CD14-positive monocyte (primary cell): Measurements from ENCODE around the gene BICRAL. TPM values are rescaled to one million over a fixed set of nuclear protein-coding genes. Genes with fewer than 3 reads are reported as not detected.

ENCODE experiments used
- DNase-seq, 3 donors: peaks; one replicate each; pipeline ENCODE4 v3.0.0-alpha.2; 2011 to 2022
- H2AFZ ChIP-seq: 2 replicates; pipeline ENCODE4 v1.6.0; 2012; ENCODE audit warnings: mild to moderate bottlenecking, low read depth, low read length, inconsistent platforms; ENCODE audit not compliant: insufficient read depth, poor library complexity, severe bottlenecking
- H3K27ac ChIP-seq, 2 donors: 1 replicate in 1 of 2; 2 replicates in 1 of 2; pipeline ENCODE4 v1.5.1; 2012 to 2013; ENCODE audit warnings: low read length in 2 of 2, control low read depth in 1 of 2, inconsistent platforms in 1 of 2, low read depth in 1 of 2, mild to moderate bottlenecking in 1 of 2
- H3K27me3 ChIP-seq, 2 donors: one replicate each; pipeline versions ENCODE4 v1.6.0 to v1.6.1; 2011 to 2013; ENCODE audit warnings: low read length in 2 of 2; ENCODE audit not compliant: control insufficient read depth in 2 of 2, insufficient read depth in 2 of 2
- H3K36me3 ChIP-seq, 2 donors: replicated peaks in 1 of 2; 1 replicate in 1 of 2; 2 replicates in 1 of 2; pipeline versions ENCODE4 v1.5.1 to v1.6.1; 2012 to 2013; ENCODE audit warnings: low read length in 2 of 2, control low read depth in 1 of 2, inconsistent platforms in 1 of 2, mild to moderate bottlenecking in 1 of 2; ENCODE audit not compliant: insufficient read depth in 2 of 2, control insufficient read depth in 1 of 2
- H3K4me1 ChIP-seq, 2 donors: 1 replicate in 1 of 2; 2 replicates in 1 of 2; pipeline versions ENCODE4 v1.5.1 to v1.6.1; 2012 to 2013; ENCODE audit warnings: low read length in 2 of 2, control low read depth in 1 of 2, inconsistent platforms in 1 of 2, mild to moderate bottlenecking in 1 of 2, moderate library complexity in 1 of 2; ENCODE audit not compliant: insufficient read depth in 2 of 2, control insufficient read depth in 1 of 2
- H3K4me2 ChIP-seq: replicated peaks from 2 replicates; pipeline ENCODE3; 2012; ENCODE audit warnings: low read length, moderate library complexity, mild to moderate bottlenecking; ENCODE audit not compliant: poor library complexity, severe bottlenecking; ENCODE audit errors: extremely low read depth
- H3K4me3 ChIP-seq, 3 experiments: fragments of 200-600 bp in 1 of 3; sonication (generic) in 1 of 3; replicated peaks in 1 of 3; 1 replicate in 2 of 3; 2 replicates in 1 of 3; pipeline ENCODE4 v1.5.1; 2011 to 2013; ENCODE audit warnings: low read length in 3 of 3, mild to moderate bottlenecking in 3 of 3, control low read depth in 2 of 3, low read depth in 2 of 3, inconsistent platforms in 1 of 3, moderate library complexity in 1 of 3
- H3K79me2 ChIP-seq: 2 replicates; pipeline ENCODE4 v1.6.0; 2012; ENCODE audit warnings: mild to moderate bottlenecking, control low read depth, inconsistent platforms, low read length, moderate library complexity; ENCODE audit not compliant: insufficient read depth
- H3K9ac ChIP-seq: 2 replicates; pipeline ENCODE4 v1.6.0; 2017; ENCODE audit warnings: low read length, mild to moderate bottlenecking; ENCODE audit not compliant: insufficient read depth, poor library complexity, severe bottlenecking
- H3K9me3 ChIP-seq, 2 donors: replicated peaks in 1 of 2; 1 replicate in 1 of 2; 2 replicates in 1 of 2; pipeline versions ENCODE4 v1.5.1 to v1.6.1; 2012 to 2013; ENCODE audit warnings: low read length in 2 of 2, control low read depth in 1 of 2; ENCODE audit not compliant: control insufficient read depth in 1 of 2, insufficient read depth in 1 of 2
- H4K20me1 ChIP-seq: 2 replicates; pipeline ENCODE4 v1.6.0; 2012; ENCODE audit warnings: mild to moderate bottlenecking, low read length, control low read depth, moderate library complexity; ENCODE audit not compliant: insufficient read depth
- H3K27ac Mint-ChIP-seq, 7 donors: one replicate each; pipeline ENCODE4 v1.8.0; 2020; ENCODE audit warnings: mild to moderate bottlenecking in 7 of 7, mixed read lengths in 7 of 7, moderate library complexity in 6 of 7, inconsistent platforms in 2 of 7
- H3K27me3 Mint-ChIP-seq, 3 donors: one replicate each; pipeline ENCODE4 v1.8.0; 2021 to 2022; ENCODE audit warnings: low read depth in 3 of 3, mild to moderate bottlenecking in 3 of 3, mixed read lengths in 3 of 3, moderate library complexity in 3 of 3, inconsistent platforms in 1 of 3
- H3K36me3 Mint-ChIP-seq, 2 donors: one replicate each; pipeline ENCODE4 v1.8.0; 2020; ENCODE audit warnings: mixed read lengths in 2 of 2, inconsistent platforms in 1 of 2, mild to moderate bottlenecking in 1 of 2
- H3K4me1 Mint-ChIP-seq: one replicate; pipeline ENCODE4 v1.8.0; 2020; ENCODE audit warnings: mild to moderate bottlenecking, mixed read lengths
- H3K4me3 Mint-ChIP-seq, 2 donors: one replicate each; pipeline ENCODE4 v1.8.0; 2020; ENCODE audit warnings: mild to moderate bottlenecking in 2 of 2, mixed read lengths in 2 of 2, moderate library complexity in 1 of 2
- H3K9me3 Mint-ChIP-seq, 7 donors: one replicate each; pipeline ENCODE4 v1.8.0; 2020 to 2022; ENCODE audit warnings: mixed read lengths in 7 of 7, mild to moderate bottlenecking in 6 of 7, moderate library complexity in 6 of 7, inconsistent platforms in 2 of 7
- WGBS: methylation state at CpG from one replicate; pipeline ENCODE4 v1.1.5; 2013; ENCODE audit warnings: missing lambda C conversion rate; ENCODE audit not compliant: insufficient coverage; 5-methylcytosine and 5-hydroxymethylcytosine counted together
- intact Hi-C, 2 donors: fragments of 100-400 bp; cut with micrococcal nuclease; formaldehyde crosslinking; loops; one replicate each; pipeline versions ENCODE4 v1.15.0 to v1.15.1; 2023
- polyA plus RNA-seq, 3 donors: library from polyadenylated mRNA; depleted of rRNA in 1 of 3; unstranded in 2 of 3; stranded (reverse) in 1 of 3; fragments of 300-500 nt in 2 of 3; fragments of >200 nt in 1 of 3; fragmentation: Illumina TruSeq in 2 of 3; gene quantifications; 1 replicate in 2 of 3; 2 replicates in 1 of 3; pipeline ENCODE4 v1.2.3, GENCODE V29; 2012 to 2021
- TF ChIP-seq, protein P1 (sequence below): fragments of 200-600 bp; IDR thresholded peaks from one replicate; pipeline ENCODE4 v1.8.0; 2022; ENCODE audit warnings: antibody characterized with exemption, mild to moderate bottlenecking

Gene BICRAL
- polyA plus RNA-seq, 3 donors, result 1.6 to 14.6 (median 2.2) TPM

DNA sequence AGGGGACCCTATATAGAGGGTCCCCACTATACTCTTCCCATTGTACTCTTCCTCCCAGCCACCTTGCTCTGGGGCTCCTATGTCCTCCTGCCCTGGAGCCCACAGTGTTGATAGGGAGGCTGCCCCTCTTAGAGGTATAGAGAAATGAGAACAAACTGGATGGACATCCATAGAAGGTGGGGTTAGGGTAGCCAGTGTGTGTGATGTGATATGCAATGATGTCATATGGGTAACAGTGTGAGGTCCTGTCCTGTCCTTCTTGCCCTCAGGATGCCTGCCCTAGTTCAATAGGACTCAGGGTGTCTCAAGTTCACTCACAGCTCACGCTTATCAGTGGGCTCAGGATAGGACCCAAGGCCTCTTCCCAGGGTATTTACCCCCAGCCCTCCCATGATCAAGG lies 134.4 kb downstream of the BICRAL start:
- H3K36me3 ChIP-seq, result no peaks in the 10 kb centered on the region
- WGBS, result no CpG with 5 or more reads among the region's 1 CpG
- Mint-ChIP-seq H3K27me3 (peaks cover 5 to 22% (median 18%) of the 10 kb centered on the region in 3 donors), H3K4me1 (peaks cover 1% of the 10 kb centered on the region), H3K27ac (peak overlapping the region in 1 of 7 donors; percentile 66), H3K4me3 (no peak overlapping the region), H3K36me3 (no peaks in the 10 kb centered on the region), H3K9me3 (peaks cover 0 to 4% (median 0%) of the 10 kb centered on the region in 7 donors)
- H3K4me1 ChIP-seq, result peaks cover 6 to 7% of the 10 kb centered on the region in 2 donors
- no peaks in the 10 kb centered on the region for H3K79me2 ChIP-seq
- no peaks in the 10 kb centered on the region for H4K20me1 ChIP-seq
- H3K27me3 ChIP-seq, result peaks cover 0 to 1% of the 10 kb centered on the region in 2 donors
- no peak overlapping the region for H3K4me2 ChIP-seq
- no peak overlapping the region for H3K4me3 ChIP-seq
- DNase-seq, result no peak
- no peak overlapping the region for H3K9ac ChIP-seq
- H3K27ac ChIP-seq, result no peak overlapping the region
- H2AFZ ChIP-seq, result no peak overlapping the region
- TF ChIP-seq, protein P1, sequence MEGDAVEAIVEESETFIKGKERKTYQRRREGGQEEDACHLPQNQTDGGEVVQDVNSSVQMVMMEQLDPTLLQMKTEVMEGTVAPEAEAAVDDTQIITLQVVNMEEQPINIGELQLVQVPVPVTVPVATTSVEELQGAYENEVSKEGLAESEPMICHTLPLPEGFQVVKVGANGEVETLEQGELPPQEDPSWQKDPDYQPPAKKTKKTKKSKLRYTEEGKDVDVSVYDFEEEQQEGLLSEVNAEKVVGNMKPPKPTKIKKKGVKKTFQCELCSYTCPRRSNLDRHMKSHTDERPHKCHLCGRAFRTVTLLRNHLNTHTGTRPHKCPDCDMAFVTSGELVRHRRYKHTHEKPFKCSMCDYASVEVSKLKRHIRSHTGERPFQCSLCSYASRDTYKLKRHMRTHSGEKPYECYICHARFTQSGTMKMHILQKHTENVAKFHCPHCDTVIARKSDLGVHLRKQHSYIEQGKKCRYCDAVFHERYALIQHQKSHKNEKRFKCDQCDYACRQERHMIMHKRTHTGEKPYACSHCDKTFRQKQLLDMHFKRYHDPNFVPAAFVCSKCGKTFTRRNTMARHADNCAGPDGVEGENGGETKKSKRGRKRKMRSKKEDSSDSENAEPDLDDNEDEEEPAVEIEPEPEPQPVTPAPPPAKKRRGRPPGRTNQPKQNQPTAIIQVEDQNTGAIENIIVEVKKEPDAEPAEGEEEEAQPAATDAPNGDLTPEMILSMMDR, result no peak
- intact Hi-C loops, result no loop called here
- no peaks in the 10 kb centered on the region for H3K9me3 ChIP-seq

Other genes with a start within 250 kb of the BICRAL start
- 10 to 100 TPM in 2 of 3 donors, 1 to 10 TPM in 1; 9.0 to 17.8 (median 12.8) TPM for gene UBR2, start 218.0 kb upstream of the BICRAL start, polyA plus RNA-seq
- under 1 TPM in 1 of 3 donors, not detected in 2; 0.05 TPM for gene PRPH2, start 59.5 kb upstream of the BICRAL start, polyA plus RNA-seq
- gene TBCC, start 35.9 kb upstream of the BICRAL start, polyA plus RNA-seq, result 10 to 100 TPM; 19.3 to 31.3 (median 30.7) TPM
- 10 to 100 TPM in 2 of 3 donors, 1 to 10 TPM in 1; 7.6 to 35.5 (median 29.7) TPM for gene RPL7L1, start 97.6 kb downstream of the BICRAL start, polyA plus RNA-seq
- under 1 TPM; 0.27 to 0.83 (median 0.55) TPM for gene PTCRA, start 134.0 kb downstream of the BICRAL start, polyA plus RNA-seq
- 100 to 1,000 TPM; 237 to 295 (median 262) TPM for gene CNPY3, start 147.4 kb downstream of the BICRAL start, polyA plus RNA-seq
- gene GNMT, start 178.7 kb downstream of the BICRAL start, polyA plus RNA-seq, result 1 to 10 TPM in 1 of 3 donors, under 1 TPM in 2; 0.17 to 7.8 (median 0.31) TPM
- gene PEX6, start 197.1 kb downstream of the BICRAL start, polyA plus RNA-seq, result 10 to 100 TPM; 10.6 to 16.2 (median 15.5) TPM
- 10 to 100 TPM; 10.3 to 24.9 (median 14.9) TPM for gene PPP2R5D, start 202.5 kb downstream of the BICRAL start, polyA plus RNA-seq
- gene MEA1, start 231.9 kb downstream of the BICRAL start, polyA plus RNA-seq, result 10 to 100 TPM; 31.0 to 59.6 (median 58.8) TPM
- gene KLHDC3, start 232.2 kb downstream of the BICRAL start, polyA plus RNA-seq, result 100 to 1,000 TPM in 2 of 3 donors, 10 to 100 TPM in 1; 51.9 to 141 (median 106) TPM
- 10 to 100 TPM; 26.6 to 52.5 (median 43.3) TPM for gene RRP36, start 239.6 kb downstream of the BICRAL start, polyA plus RNA-seq